ENCODE results near the gene ZNF263. TPM values are rescaled to one million over a fixed set of nuclear protein-coding genes. Genes with fewer than 3 reads are reported as not detected.
"Not testable (repeated sequence)": the region's sequence is repeated elsewhere in the genome, so short reads cannot be mapped to it uniquely, and the experiment has no call there.

Gene ZNF263
- total and polyA plus RNA-seq, 11 donors = 5.3 to 18.7 (median 9.6) TPM

DNA sequence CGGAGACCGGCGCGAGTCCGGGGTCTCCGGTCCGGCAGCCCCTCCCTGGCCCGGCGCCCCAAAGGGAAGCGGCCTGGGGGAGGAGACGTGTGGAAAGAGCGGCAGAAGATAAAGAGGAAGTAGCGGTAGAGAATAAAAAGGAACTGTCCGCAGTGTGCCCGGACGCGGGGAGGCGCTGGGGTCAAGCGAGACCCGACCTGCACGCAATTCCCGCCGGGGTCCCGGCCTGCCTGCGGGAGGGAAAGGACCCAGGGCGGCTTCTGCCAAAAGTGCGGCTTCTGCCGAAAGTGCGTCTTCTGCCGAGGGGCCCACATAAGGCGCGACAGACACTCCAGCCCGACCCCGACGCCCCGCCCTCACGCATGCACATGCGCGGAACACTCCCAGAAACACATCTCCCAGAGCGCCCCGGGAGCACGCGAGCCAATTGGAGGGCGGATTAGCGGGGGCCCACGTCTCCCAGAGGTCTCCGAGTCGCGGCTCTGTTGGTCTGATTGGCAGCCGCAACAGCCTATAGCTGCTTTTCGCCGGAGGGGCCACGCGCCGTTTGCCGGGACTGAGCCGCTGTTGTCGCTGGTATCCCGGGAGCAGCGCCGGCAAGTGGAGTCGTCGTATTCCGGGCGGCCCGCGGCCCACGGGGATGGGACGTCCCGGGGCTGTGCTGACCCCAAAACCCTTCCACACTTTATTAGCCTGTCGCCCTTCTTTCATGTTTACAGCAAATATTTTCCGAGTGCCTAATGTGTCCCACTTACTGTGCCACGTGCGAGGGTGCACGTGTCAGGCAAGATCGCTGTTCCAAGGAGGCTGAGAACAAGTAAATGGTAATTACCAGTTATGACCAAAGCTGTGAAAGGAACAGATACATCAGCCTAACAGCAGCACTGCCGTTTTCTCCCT, 18.9 kb upstream of the ZNF263 start:
- 2 to 8% (median 4%) methylated on average over 42 to 77 of the region's 77 CpGs for WGBS, 4 donors
- intact Hi-C loops (cut with DNase I) = loop anchor here in 8 of 10 donors (1.0 to 10.0 kb wide), 13 partner anchors 18 to 240 kb away; partner anchors contain the start of genes CLUAP1 (in 5 of the 8), ZNF263 (in 5 of the 8), C16orf90 (in 2 of the 8) and TIGD7 (in 1 of the 8)
- no peaks in the 10 kb centered on the region for H3K27me3 ChIP-seq
- peaks cover 0 to 29% (median 10%) of the 10 kb centered on the region in 9 donors for H3K36me3 ChIP-seq
- DNase-seq (peak; percentile 97 to 100 (median 98)), ATAC-seq (peak; percentile 95 to 97 (median 96))
- H3K27ac ChIP-seq = peak overlapping the region; percentile 93 to 100 (median 99)
- peak overlapping the region; percentile 37 to 91 (median 81) for H3K4me3 ChIP-seq
- H3K4me1 ChIP-seq = peaks cover 0 to 34% (median 9%) of the 10 kb centered on the region in 12 donors
- TF ChIP-seq, protein P1, sequence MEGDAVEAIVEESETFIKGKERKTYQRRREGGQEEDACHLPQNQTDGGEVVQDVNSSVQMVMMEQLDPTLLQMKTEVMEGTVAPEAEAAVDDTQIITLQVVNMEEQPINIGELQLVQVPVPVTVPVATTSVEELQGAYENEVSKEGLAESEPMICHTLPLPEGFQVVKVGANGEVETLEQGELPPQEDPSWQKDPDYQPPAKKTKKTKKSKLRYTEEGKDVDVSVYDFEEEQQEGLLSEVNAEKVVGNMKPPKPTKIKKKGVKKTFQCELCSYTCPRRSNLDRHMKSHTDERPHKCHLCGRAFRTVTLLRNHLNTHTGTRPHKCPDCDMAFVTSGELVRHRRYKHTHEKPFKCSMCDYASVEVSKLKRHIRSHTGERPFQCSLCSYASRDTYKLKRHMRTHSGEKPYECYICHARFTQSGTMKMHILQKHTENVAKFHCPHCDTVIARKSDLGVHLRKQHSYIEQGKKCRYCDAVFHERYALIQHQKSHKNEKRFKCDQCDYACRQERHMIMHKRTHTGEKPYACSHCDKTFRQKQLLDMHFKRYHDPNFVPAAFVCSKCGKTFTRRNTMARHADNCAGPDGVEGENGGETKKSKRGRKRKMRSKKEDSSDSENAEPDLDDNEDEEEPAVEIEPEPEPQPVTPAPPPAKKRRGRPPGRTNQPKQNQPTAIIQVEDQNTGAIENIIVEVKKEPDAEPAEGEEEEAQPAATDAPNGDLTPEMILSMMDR (IDR thresholded peaks at IDR 0.05) = peak in 8 of 12 donors; percentile 7 to 55 (median 29)
- peak; percentile 20 to 80 for TF ChIP-seq POLR2A (IDR thresholded peaks at IDR 0.05)
- H3K9me3 ChIP-seq = peaks cover 0 to 58% (median 7%) of the 10 kb centered on the region in 12 donors

DNA sequence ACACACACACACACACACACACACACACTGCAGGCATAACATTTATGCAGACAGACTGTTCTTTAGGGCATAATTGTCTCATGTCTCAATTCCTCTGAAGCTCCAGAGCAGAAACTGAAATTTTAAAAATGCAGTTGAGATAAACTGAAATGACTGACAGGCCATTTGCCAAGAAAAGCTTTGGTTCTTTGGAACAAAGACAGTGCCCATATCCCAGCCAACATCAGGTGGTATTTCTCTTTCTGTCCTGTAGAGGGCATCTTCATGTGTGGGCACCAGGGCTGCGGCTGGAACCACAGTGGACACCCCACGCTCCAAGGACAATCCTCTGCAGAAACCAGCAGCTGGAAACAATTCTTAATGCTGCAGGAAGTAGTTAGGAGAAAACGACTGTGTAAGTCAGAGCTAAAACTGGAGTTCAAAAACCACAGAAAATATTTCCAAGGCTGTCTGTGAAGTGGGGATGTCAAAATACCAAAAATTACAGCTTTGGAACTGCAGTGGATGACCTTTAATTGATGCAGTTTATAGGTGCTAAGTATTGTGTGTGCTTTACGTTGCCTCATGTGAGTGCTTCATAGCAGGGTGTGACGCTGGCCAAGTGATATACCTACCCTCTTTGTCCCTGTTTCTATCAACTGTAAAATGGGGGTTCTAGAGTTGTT, 16.3 kb upstream of the ZNF263 start:
- TF ChIP-seq POLR2A (IDR thresholded peaks at IDR 0.05) = no peak
- TF ChIP-seq, protein P1 (IDR thresholded peaks at IDR 0.05) = peak; percentile 27 to 62 (median 45)
- peaks cover 0 to 79% (median 9%) of the 10 kb centered on the region in 12 donors for H3K9me3 ChIP-seq
- H3K4me1 ChIP-seq = peaks cover 0 to 27% (median 9%) of the 10 kb centered on the region in 12 donors
- peaks cover 0 to 29% (median 10%) of the 10 kb centered on the region in 9 donors for H3K36me3 ChIP-seq
- 66 to 73% (median 70%) methylated on average over 5 of the region's 5 CpGs for WGBS, 4 donors
- H3K4me3 ChIP-seq = no peak overlapping the region
- intact Hi-C loops (cut with DNase I) = loop anchor here in 7 of 10 donors (5.0 to 10.0 kb wide), 7 partner anchors 40 to 238 kb away; partner anchors contain the start of genes CLUAP1 (in 3 of the 7), C16orf90 (in 2 of the 7), TIGD7 (in 1 of the 7) and ZNF75A (in 1 of the 7)
- H3K27ac ChIP-seq = peak overlapping the region in 1 of 12 donors; percentile 1
- H3K27me3 ChIP-seq = no peaks in the 10 kb centered on the region
- ATAC-seq (no peak), DNase-seq (peak in 1 of 5 donors; percentile 40)

- Histone ChIP-seq H3K27ac (no peak overlapping the region), H3K4me1 (peaks cover 0 to 24% (median 7%) of the 10 kb centered on the region in 12 donors), H3K36me3 (peaks cover 0 to 29% (median 10%) of the 10 kb centered on the region in 9 donors), H3K4me3 (no peak overlapping the region), H3K9me3 (peaks cover 0 to 80% (median 9%) of the 10 kb centered on the region in 12 donors), H3K27me3 (no peaks in the 10 kb centered on the region)
- intact Hi-C loops (cut with DNase I) = loop anchor here in 7 of 10 donors (5.0 to 10.0 kb wide), 7 partner anchors 39 to 237 kb away; partner anchors contain the start of genes CLUAP1 (in 3 of the 7), C16orf90 (in 2 of the 7), TIGD7 (in 1 of the 7) and ZNF75A (in 1 of the 7)
- no peak for DNase-seq
- 75 to 92% (median 83%) methylated on average over 1 of the region's 1 CpG for WGBS, 4 donors
- ATAC-seq = no peak
- TF ChIP-seq, protein P1 (IDR thresholded peaks at IDR 0.05) = no peak
- TF ChIP-seq POLR2A (IDR thresholded peaks at IDR 0.05) = no peak
Measured at GRCh38 chr16:3268294-3268693, 15.0 kb upstream of the ZNF263 start.

GRCh38 chr16:3270718-3271117, 12.6 kb upstream of the ZNF263 start:
- peaks cover 0 to 27% (median 9%) of the 10 kb centered on the region in 9 donors for H3K36me3 ChIP-seq
- peaks cover 0 to 13% (median 2%) of the 10 kb centered on the region in 12 donors for H3K4me1 ChIP-seq
- H3K27ac ChIP-seq; DNase-seq; H3K27me3 ChIP-seq; intact Hi-C loops (cut with DNase I); H3K4me3 ChIP-seq; ATAC-seq: not testable (repeated sequence)
- peaks cover 0 to 91% (median 8%) of the 10 kb centered on the region in 12 donors for H3K9me3 ChIP-seq
- 79 to 82% (median 80%) methylated on average over 5 of the region's 5 CpGs for WGBS, 4 donors

GRCh38 chr16:3271281-3271680, 12.0 kb upstream of the ZNF263 start:
- ATAC-seq; H3K4me3 ChIP-seq; H3K27ac ChIP-seq; intact Hi-C loops (cut with DNase I); DNase-seq; H3K27me3 ChIP-seq: not testable (repeated sequence)
- WGBS, 4 donors = 94 to 98% (median 95%) methylated on average over 22 of the region's 22 CpGs
- Histone ChIP-seq H3K4me1 (peaks cover 0 to 10% (median 0%) of the 10 kb centered on the region in 12 donors), H3K36me3 (peaks cover 0 to 23% (median 6%) of the 10 kb centered on the region in 9 donors), H3K9me3 (peaks cover 0 to 86% (median 7%) of the 10 kb centered on the region in 12 donors)
